GM12891 (cell line): ENCODE data around the gene NOCT.
"Not testable (repeated sequence)": the region's sequence is repeated elsewhere in the genome, so short reads cannot be mapped to it uniquely, and the experiment has no call there.

Source experiments
- POLR2A ChIP-seq: IDR thresholded peaks from 2 replicates; pipeline ENCODE4 v1.6.1; 2011; ENCODE audit warnings: low read depth, low read length, control low read depth
- POLR2AphosphoS5 ChIP-seq: IDR thresholded peaks from 2 replicates; pipeline ENCODE4 v1.6.1; 2011; ENCODE audit warnings: low read depth, low read length, control low read depth
- SPI1 ChIP-seq: IDR thresholded peaks from 2 replicates; pipeline ENCODE4 v1.6.1; 2011; ENCODE audit warnings: low read depth, low read length, control low read depth
- TAF1 ChIP-seq: IDR thresholded peaks from 2 replicates; pipeline ENCODE4 v1.6.1; 2011; ENCODE audit warnings: low read depth, low read length, control low read depth

DNA sequence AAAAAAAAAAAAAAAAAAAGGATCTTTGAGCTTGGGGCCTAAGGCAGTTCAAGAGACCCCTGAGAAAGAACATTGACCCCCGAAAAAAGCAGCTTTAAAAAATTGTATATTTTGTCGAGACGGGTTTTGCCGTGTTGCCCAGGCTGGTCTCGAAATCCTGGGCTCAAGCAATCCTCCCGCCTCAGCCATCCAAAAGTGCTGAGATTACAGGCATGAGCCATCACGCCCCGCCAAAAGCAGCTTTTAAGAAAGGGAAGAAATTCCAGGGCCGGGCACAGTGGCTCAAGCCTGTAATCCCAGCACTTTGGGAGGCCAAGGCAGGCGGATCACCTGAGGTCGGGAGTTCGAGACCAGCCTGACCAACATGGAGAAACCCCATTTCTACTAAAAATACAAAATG, 5.5 kb downstream of the NOCT start:
- not testable (repeated sequence) for TF ChIP-seq TAF1, POLR2A, SPI1, POLR2AphosphoS5
